ENCODE measurements around the gene RBPJ.
"Not testable (repeated sequence)": the region's sequence is repeated elsewhere in the genome, so short reads cannot be mapped to it uniquely, and the experiment has no call there.

The RBPJ gene

GRCh38 chr4:26342328-26343037 lies 21.7 kb downstream of the RBPJ start:
- DNase-seq (ENCODE audit: low spot score): no peak

GRCh38 chr4:26343038-26343398 lies 22.2 kb downstream of the RBPJ start:
- DNase-seq (ENCODE audit: low spot score): no peak

DNA sequence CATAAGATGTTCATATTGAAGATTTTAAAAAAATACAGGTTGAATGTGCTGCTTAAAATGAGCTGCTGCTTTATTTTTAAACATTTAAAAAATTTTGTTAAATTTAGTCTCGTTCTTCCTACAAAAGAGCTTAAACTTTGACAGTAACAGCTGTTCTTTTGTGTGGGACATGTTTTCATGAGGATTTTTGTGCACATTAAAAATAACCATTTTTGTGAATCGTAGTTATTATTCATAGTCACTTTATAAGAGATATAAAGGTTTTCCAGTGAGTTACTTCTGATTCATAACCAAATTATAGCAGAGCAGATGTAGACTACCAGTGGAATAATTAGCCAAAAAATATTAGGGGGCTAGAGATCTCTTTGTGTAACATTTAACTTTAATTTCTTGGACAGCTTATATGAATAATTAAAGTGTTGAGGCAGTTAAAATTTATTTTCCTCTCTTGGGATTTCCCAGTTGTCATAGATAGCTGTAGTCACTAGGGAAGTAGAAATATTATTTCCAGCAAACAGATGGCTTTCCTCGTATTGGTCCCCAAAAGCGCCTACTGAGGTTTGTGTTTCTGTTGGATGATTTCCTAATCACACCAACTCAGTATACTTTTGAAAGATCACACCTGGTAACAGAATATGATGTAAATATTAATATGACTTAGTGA lies 24.2 kb downstream of the RBPJ start:
- no peak for DNase-seq (ENCODE audit: low spot score)

DNA sequence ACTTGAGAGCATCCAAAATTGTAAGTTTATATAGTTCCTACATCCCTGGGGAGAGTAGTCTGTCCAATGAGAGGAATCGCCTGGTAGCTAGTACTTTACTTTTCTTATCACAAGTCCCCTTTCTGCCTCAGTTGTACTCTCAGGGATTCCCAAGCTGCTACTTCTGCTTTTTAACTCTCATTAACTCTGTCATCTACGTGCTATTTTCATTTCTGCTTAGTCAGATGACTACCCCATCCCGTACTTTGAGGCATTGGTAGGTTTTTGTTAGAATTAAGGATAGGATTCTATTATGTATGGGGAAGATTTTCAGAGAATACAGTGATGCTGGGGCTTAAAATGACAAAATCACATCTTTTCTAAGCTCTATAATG lies 24.7 kb downstream of the RBPJ start:
- no peak for DNase-seq (ENCODE audit: low spot score)

GRCh38 chr4:26346203-26346620 lies 25.4 kb downstream of the RBPJ start:
- DNase-seq (ENCODE audit: low spot score): no peak

GRCh38 chr4:26349496-26349895 lies 28.7 kb downstream of the RBPJ start:
- no peak for DNase-seq (ENCODE audit: low spot score)

DNA sequence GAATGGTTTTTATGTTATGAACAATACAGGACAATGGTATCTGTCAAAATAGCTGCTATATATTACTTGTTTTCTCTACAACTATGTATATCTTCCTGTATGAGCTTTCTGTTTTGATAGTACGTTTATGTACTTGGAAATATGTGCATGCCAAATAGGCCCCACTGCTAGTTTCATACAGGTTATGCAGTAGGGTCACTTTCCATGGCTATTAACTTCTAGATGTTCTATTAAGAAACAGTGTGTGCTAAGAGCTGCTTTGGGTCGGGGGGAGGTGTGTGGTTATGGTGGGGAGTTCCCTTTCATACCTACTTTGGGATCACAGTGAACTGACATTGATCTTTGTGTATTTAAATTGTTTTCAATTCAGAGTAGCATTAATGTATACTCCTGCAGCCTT lies 30.9 kb downstream of the RBPJ start:
- no peak for DNase-seq (ENCODE audit: low spot score)

- no peak for DNase-seq (ENCODE audit: low spot score)
Measured at GRCh38 chr4:26354491-26354890, 33.7 kb downstream of the RBPJ start.

- DNase-seq (ENCODE audit: low spot score): no peak
Measured at GRCh38 chr4:26355392-26356052, 34.7 kb downstream of the RBPJ start.

- no peak for DNase-seq (ENCODE audit: low spot score)
Measured at GRCh38 chr4:26356081-26356501, 35.3 kb downstream of the RBPJ start.

GRCh38 chr4:26359521-26359920 lies 38.7 kb downstream of the RBPJ start:
- DNase-seq (ENCODE audit: low spot score): not testable (repeated sequence)

DNA sequence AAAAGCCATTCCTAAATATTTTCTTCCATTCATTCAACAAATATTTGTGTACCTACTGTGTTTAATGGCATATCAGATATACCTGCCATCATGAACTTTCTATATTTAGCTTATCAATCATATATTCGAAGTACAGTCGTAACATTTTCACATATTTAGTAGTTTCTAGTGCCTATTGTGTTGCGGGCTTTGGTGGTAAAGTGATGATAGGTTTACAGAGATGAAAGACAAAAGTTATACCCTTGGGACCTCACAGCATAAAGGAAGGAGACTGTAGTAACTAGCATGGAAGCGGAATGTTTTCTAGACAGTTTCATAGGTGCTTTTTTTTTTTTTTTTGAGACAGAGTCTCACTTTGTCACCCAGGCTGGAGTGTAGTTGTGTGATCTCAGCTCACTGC lies 39.5 kb downstream of the RBPJ start:
- DNase-seq (ENCODE audit: low spot score): no peak

DNA sequence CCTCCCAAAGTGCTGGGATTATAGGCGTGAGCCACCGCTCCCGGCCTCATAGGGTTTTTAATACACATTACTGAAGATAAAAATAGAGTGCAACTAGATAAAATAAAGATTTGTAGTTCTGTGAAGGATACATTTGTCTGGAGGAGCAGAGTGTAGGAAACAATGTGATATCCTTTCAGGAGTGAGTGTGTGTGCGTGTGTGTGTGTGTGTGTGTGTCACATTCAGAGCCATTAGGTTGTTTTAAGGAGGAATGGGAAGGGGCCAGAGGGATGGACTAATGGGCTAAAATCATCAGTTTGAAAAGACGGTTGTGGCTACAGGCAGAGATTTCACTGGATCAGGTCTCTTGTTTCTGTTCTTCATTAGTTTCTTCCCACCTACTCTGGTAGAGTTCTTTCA lies 40.0 kb downstream of the RBPJ start:
- DNase-seq (ENCODE audit: low spot score): no peak

DNA sequence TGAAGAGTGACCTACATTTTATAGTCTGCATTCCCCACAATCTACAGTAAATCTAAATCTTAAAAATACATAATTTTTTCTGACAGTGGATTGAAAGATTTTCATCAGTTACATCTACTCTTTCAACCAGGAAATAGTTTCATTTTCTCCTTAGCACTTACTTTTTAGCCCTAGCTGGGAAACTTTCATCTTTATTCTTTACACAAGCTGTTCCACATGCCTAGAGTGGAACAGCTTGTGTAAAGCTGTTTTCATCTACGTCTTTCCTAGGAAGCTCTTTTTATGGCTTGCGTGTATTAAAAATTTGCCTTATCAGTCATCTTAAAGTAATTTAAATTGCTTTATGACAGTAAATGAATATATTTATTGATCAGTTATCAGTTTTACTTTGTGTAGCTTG lies 40.5 kb downstream of the RBPJ start:
- DNase-seq (ENCODE audit: low spot score): no peak

DNA sequence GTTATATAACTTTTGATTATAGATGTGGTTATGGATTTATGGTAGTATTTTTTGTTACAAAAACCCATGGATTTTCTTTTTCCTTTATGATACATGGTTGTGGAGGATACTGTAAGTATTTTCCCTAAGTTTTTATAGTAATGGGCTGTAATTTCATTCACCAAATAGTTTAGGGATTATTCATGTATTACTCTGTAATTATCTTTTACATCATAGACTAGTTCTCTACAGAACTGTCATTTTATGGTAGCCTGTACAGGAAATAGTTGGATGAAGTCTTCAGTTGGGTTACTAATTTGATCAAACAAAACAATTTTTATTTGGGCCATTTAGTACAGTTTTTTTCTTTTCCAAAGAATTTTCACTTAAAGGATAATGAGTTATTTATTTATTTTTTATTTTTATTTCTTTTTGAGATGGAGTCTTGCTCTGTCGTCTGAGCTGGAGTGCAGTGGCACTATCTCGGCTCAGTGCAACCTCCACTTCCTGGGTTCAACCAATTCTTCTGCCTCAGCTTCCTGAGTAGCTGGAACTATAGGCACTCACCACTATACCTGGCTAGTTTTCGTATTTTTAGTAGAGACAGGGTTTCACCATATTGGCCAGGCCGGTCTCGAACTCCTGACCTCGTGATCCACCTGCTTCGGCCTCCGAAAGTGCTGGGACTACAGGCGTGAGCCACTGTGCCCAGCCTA lies 42.1 kb downstream of the RBPJ start:
- DNase-seq (ENCODE audit: low spot score): no peak

- DNase-seq (ENCODE audit: low spot score): no peak
Measured at GRCh38 chr4:26365537-26366150, 44.8 kb downstream of the RBPJ start.

DNA sequence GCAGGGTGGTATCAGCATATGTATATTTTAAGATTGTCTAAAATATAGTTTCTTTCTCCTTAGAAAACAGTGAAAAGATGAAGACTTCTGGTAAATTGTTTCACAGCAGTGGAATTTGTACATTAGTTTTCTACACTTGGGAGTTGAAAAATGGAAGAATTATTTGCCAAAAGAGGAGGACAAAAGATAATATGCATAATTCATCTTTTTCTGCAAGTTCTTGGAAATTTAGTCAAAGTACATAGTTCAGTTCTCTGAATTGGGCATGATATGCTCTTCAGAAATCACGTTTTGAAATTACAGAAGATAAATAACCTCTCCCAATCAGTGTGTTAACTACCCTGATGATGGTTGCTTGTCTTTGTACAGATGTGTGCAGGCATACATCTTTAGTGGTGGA lies 47.0 kb downstream of the RBPJ start:
- DNase-seq (ENCODE audit: low spot score): no peak

- no peak for DNase-seq (ENCODE audit: low spot score)
Measured at GRCh38 chr4:26368685-26369084, 47.9 kb downstream of the RBPJ start.

- no peak for DNase-seq (ENCODE audit: low spot score)
Measured at GRCh38 chr4:26369132-26369531, 48.3 kb downstream of the RBPJ start.

GRCh38 chr4:26369581-26369980 lies 48.8 kb downstream of the RBPJ start:
- DNase-seq (ENCODE audit: low spot score): no peak

DNA sequence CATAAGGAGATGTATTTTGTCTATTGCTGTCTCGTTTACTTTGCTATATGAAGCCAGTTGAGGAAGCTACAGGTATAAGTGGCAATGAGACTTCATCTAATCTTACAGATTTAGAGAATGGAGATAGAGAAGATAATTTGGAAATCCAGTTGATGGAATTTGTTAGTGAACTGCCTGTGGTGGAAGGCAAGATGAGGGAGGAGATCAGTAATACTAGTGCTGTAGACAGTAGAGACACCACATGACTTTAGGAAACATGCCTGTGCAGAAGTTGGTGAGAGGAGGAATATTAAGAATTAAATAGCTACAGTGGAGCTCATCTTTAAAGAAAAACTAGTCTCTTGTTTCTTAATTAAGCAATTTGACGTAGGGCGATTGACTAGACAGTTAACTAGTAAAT lies 51.3 kb downstream of the RBPJ start:
- no peak for DNase-seq (ENCODE audit: low spot score)

- no peak for DNase-seq (ENCODE audit: low spot score)
Measured at GRCh38 chr4:26372525-26373172, 51.8 kb downstream of the RBPJ start.
